Right lung (tissue), 5 donors: ENCODE measurements around the gene PKD1. TPM values are rescaled to one million over a fixed set of nuclear protein-coding genes. Genes with fewer than 3 reads are reported as not detected.
A peak's percentile ranks its signal among the peaks of the same experiment; 100 is the strongest.

Source experiments
- DNase-seq, 2 donors: peaks; one replicate each; pipeline ENCODE4 v3.0.0-alpha.2; 2013
- polyA plus RNA-seq, 5 donors: library from polyadenylated mRNA; unstranded; fragments of 120-200 nt; gene quantifications; one replicate each; pipeline versions ENCODE4 v1.2.1 to v1.2.3, GENCODE V29; 2013; ENCODE audit warnings: inconsistent platforms in 1 of 5, low replicate concordance in 1 of 5; ENCODE audit not compliant: insufficient read length in 5 of 5, insufficient read depth in 1 of 5

The PKD1 gene
- polyA plus RNA-seq, 5 donors: 66.7 to 168 (median 123) TPM

DNA sequence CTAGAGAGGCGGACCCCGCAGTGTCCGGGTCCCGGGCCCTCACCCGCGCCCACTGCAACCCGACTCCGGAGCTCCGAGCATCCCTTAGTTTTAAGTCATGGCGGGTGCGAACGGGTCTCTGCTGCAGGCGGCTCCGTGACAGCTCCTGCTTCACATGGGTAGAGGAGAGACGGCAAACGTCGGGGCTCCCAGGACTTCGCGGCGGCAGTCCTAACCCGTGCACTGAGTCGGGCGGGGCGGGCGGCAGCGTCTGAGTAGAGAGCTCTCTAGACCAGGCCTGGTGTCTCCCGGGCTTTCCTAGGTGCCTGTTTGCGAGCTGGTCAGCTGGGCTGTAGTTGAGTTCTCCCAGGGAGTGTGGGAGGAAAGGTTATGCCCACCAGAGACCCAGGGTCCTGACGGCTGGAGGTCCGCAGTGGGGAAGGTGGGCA lies 87.6 kb downstream of the PKD1 start:
- DNase-seq: no peak

DNA sequence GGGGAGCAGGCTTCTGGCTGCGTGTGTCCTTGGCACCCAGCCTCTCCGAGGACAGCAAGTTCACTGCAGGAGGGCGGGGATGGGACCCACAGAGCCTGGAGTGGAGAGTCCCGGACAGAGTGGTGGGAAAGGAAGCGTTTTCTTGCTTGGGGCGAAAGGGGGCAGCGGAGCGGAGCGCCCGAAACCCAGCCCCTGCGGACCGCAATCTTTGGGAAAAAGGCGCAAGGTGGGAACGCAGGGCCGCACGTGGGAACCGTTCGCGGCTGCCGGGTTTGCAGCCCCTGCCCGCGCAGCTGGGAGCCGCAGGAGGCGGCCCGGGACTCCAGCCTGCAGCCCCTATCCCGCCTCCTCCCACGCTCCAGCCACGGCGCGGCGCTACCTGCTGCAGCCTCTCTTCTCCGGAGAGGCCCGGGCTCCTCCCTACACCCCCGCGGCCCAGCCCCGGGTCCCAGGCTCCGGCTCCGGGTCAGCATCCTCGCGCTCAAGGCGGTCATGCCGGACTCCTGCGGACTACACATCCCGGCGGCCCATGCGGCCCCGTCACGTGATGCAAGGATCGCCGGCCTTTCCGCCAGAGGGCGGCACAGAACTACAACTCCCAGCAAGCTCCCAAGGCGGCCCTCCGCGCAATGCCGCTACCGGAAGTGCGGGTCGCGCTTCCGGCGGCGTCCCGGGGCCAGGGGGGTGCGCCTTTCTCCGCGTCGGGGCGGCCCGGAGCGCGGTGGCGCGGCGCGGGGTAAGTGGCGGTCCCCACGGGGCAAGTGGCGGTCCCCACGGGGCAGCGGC lies 88.2 kb downstream of the PKD1 start, which contains the start of the genes NTHL1 and TSC2:
Gene NTHL1, minus strand, starts transcription at position 505 of the 786 bp plus-strand sequence. Its CDS starts 11 bp downstream, at position 494.
Gene TSC2, plus strand, starts transcription at position 656 of the 786 bp plus-strand sequence. CDS start 631 bp downstream, outside the sequence.
- DNase-seq: peak; percentile 95

DNA sequence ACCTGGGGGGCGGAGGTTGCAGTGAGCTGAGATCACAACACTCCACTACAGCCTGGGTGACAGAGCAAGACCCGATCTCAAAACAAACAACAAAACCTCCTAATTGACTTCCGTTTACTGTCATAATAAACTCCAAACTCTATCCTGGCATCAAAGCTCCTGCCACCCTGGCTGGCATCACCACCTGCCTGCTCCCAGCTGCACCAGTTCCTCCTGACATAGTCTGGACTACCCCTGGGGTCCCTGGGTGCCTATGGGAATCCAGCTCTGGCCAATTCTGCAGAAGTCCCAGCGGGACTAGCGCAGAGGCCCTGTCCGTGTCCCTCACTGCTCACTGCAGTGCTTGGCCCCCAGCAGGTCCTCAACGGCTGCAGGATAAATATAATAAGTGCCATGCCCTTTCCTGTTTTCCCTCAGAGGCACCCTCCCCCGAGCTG lies 88.8 kb downstream of the PKD1 start:
- DNase-seq: no peak

DNA sequence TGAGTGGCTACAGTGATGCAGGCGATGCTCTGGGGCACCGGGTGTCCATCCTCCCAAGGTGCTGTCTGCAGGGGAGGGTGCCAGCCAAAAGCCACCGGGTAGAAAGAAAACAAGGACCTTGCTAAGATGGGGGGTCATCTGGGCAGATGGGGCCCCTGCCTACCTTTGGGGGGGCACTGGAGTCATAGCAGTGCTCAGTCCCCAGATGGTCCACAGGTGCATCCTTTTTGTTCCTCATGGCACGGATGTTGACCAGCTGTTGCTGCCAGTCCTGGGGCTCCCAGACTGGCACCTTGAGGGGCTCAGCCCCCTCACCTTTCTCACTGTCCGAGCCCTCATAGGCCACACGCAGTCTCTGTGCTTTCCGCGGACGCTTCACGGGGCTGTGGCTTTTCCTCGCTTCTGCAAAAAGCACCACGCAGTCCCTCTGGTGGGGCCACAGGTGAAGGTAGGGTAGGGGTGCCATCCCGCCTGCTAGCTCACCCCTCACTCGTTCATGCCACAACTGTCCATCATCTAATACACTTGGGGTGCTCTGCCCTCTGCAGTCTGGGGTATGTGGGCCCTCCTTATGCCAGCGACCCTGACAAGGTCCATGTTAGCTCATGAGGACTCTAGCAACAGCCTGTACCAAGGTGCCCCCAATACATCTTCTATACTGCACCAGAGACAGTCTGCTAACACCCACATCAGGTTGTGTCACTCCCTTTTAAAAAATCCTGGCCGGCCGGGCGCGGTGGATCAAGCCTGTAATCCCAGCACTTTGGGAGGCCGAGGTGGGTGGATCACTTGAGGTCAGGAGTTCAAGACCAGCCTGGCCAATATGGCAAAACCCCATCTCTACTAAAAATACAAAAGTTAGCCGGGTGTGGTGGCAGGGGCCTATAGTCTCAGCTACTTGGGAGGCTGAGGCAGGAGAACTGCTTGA lies 89.5 kb downstream of the PKD1 start:
- DNase-seq: no peak

DNA sequence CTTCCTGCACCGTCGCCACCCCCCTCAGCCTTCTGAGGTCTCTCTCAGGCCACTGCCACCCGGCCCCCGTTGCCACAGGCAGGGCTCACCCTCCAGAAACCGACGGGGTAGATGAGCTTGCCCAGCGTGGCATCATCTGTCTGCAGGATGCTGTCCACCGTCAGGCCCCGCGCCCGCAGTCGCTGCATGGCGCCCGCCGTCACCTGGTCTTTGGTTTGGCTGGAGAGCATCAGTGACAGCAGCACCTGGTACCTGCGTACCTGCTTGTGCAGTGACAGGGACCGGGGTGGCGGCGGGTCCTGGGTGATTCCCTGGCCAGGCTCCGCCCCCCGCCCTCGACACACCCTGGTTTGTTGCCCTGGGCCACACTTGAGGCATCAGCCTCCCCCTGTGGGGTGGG lies 91.2 kb downstream of the PKD1 start:
- no peak for DNase-seq

DNA sequence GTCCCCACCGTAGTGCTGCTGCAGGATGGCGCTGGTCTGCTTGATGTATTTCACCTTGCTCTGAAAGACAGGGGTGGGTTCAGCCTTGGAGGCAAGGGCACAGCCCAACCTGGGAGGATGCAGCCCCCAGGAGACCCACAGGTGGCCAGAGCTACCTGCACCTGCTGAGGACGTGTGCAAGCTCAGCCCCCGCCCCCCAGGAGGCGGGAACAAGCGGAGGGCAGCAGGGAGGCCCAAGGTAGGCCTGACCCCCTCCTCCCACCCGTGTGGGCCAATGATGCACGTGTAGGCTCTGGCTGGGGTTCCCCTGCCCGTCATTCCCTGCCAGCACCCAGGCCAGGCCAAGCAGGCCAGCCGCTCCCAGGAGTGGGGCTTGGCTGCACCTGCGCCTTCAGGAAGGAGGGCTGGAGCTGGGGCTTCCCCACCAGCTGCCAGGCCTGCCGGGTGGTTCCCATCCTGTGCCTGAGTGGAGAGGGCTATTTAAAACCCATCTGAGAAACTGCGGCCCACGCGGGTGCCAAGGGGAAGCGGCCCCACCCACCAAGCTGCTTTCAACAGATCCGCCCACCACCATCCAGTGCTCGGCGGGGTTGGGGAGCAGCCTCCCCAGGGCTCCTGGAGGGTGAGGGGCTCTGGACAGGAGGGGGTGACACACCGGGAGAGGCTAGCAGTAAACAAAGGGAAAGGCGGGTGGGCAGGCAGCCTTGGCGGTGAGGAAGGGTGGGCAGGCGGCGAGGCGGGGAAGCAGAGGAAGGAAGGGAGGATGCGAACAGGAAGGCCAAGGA lies 91.8 kb downstream of the PKD1 start:
- no peak for DNase-seq

DNA sequence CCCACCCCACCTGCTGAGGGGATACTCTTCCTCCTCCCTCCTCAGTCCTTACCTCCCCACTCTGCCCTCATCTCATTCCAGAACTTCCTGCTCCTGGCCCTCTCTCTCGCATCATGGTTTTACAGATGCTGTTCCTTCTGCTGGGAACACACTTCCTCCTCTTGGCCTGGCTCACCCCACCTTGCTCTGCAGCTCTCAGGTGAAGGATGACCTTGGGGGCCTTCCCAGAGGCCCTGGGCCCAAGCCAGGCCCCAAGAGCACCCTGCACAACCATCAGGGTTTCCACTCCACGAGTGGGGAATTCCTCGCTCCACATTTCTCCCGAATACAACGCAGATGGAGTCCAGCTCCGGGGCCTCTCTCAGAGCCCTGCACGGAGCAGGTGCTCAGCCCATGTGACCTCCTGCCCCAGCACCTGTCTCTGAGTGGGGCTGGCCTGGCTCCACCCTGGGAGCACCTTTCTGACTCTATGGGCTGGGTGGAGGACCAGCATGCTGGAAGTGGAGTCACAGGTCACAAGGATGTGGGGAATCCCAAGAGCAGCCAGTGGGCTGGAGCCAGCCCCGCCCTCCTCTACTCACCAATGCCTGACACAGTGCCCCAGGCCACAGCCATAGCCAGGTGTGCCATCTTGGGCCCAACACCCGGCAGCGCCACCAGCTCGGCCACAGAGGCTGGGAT lies 92.6 kb downstream of the PKD1 start:
- no peak for DNase-seq

DNA sequence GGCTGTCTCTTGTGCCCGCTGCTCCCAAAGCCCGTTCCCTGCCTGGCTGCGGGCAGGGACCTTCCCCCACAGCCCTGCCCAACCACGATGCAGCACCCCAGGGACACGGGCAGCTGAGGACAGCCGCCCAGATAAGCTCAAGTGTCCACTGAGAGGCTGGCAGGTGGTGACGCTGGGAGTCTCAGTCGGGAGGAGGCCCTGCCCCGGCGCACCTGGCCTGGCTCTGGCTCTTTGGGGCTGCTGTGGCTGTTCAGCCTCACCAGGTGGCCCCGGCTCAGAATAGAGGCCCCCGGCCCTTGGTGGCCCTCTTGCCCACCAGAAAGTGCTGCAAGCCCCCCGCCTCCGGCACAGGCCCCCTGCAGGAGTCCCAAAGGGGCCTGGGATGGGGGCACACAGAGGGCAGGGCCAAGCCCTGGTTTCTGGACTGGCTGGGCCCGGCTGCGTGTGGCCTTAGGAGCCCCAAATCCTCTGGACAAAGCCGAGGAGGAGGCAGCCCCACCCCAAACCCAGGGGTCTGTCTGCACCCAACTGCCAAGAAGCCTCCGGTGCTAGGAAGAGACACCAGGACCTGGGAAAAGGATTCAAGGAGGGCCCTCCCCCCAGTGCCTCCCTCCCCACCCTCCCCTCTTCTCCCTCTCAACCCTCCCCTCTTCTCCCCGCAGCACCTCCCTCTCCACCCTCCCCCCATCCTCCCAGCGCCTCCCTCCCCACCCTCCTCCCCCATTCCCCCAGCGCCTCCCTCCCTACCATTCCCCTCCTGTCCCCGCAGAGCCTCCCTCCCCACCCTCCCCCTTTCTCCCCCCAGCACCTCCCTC lies 93.3 kb downstream of the PKD1 start:
- DNase-seq: no peak

DNA sequence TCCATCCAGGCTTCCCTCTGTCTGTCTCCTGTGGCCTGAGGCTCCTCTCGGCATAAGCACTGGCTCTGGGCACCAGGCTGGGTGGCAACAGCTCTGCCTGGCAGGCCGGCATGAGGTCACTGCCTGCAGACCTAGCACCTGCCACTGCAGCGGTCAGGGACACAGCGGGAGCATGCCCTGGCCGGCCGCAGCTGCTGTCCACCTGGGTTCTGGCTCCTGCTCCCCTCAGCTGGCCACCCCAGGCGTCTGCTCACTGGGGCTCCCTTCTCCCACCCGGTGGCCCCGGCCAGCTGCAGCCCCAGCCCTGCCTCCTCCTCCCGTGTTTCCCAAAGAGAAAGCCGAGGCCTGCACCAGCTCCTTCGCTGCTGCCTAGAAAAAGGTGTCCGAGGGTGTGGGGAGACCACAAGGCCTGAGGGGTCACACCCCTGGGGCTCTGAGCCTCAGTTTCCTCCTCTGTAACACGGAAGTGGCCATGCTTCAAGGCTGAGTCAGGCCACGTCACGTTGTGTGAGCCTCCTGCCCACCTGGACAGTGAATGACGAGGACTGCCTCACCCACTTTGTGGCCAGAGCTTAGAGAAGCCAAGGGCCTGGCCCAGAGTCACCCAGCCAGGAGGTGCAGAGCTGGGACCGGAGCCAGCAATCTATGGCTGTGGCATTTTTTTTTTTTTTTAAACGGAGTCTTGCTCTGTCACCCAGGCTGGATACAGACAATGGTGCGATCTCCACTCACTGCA lies 94.7 kb downstream of the PKD1 start:
- DNase-seq: no peak

DNA sequence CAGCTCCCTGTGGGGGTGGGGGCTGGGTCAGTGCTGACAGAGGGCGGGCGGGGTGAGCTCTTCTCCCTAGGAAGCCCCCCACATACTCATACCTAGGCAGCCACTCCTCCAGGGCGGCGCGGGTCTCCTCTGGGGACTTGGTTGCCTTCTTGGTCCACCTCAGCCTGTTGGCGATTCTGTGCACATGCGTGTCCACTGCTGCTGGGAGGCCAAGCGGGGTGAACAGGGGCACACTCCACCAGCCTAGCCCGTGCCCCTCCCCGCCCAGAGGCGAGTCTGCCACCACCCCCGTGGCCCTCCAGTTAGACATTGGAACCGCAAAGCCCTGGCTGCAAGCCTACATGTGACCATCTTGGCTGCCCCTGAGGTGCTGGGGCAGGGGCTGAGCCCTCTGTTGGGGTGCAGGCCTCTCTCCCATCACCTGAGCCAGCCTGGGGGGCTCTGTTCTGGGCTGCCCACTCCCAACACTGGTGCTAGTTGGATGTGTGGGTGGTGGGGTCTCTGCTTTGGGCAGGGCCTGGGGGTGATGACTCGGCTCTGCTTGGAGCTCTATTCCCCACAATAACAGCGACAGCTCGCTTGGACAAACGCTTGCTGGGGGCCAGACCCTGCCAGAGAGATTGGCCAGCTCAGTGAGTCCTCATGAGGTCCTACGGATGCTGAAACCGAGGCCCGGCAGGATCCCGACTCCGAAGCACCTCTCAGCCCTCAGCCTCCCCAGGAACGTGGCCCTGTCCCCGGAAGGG lies 95.5 kb downstream of the PKD1 start:
- no peak for DNase-seq

DNA sequence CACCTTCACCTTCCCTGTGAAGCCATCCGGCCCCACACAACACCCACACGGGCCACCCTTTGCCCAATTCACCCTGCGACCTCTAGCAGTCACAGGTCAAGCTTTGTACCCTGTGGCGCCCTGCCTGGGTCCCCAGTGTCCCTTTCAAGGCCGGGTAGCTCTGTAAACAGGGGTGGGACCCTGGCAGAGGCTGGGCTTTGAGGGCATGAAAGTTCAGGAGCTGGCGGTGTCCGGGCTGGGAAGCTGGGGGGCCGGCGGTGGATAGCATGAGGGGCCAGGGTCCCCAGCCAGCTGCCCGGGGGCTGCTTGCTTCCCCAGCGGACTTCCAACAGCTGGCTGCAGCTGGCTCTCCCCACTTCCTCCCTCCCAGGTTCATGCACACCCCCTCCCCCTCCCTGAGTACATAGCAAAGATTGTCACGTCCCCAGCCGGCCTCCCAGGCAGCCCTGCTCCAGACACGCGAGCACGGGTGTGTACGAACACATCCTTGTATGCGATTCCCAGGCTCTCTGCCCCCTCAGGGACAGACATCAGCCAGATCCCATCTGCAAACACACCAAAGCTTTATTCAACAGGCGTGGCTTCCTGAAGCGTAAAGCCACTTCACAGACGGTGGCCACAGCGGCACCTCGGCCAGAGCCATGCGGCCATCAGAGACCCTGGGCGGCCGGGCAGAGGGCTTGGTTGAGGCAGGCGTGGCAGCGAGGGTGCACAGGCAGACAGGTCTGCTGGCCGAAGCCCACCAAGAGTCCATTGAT lies 96.2 kb downstream of the PKD1 start:
- peak; percentile 98 for DNase-seq

Other genes with a start within 250 kb of the PKD1 start
- under 1 TPM; 0.09 to 0.40 (median 0.18) TPM for gene HS3ST6, start 217.5 kb downstream of the PKD1 start, polyA plus RNA-seq
- 10 to 100 TPM; 11.8 to 22.8 (median 14.9) TPM for gene MSRB1, start 192.7 kb downstream of the PKD1 start, polyA plus RNA-seq
- 1 to 10 TPM in 1 of 5 donors, under 1 TPM in 4; 0.05 to 2.0 (median 0.18) TPM for gene RPL3L, start 181.2 kb downstream of the PKD1 start, polyA plus RNA-seq
- gene NDUFB10, start 176.4 kb downstream of the PKD1 start, polyA plus RNA-seq: 100 to 1,000 TPM in 1 of 5 donors, 10 to 100 TPM in 4; 78.0 to 123 (median 87.7) TPM
- gene RPS2, start 171.1 kb downstream of the PKD1 start, polyA plus RNA-seq: 1,000 to 10,000 TPM; 2,201 to 2,837 (median 2,396) TPM
- under 1 TPM in 1 of 5 donors, not detected in 4; 0.13 TPM for gene RNF151, start 169.0 kb downstream of the PKD1 start, polyA plus RNA-seq
- 10 to 100 TPM; 22.8 to 42.3 (median 28.9) TPM for gene TBL3, start 163.8 kb downstream of the PKD1 start, polyA plus RNA-seq
- under 1 TPM in 4 of 5 donors, not detected in 1; 0.18 to 0.57 (median 0.39) TPM for gene NOXO1, start 154.4 kb downstream of the PKD1 start, polyA plus RNA-seq
- 10 to 100 TPM; 17.0 to 28.1 (median 21.1) TPM for gene GFER, start 151.7 kb downstream of the PKD1 start, polyA plus RNA-seq
- under 1 TPM; 0.46 to 0.80 (median 0.65) TPM for gene SYNGR3, start 145.9 kb downstream of the PKD1 start, polyA plus RNA-seq
- 10 to 100 TPM; 11.9 to 32.1 (median 19.9) TPM for gene ZNF598, start 126.1 kb downstream of the PKD1 start, polyA plus RNA-seq
- gene NPW, start 116.1 kb downstream of the PKD1 start, polyA plus RNA-seq: 1 to 10 TPM; 1.1 to 7.9 (median 2.3) TPM
- 100 to 1,000 TPM in 2 of 5 donors, 10 to 100 TPM in 3; 63.1 to 196 (median 91.8) TPM for gene NHERF2, start 109.0 kb downstream of the PKD1 start, polyA plus RNA-seq
- gene NTHL1, start 88.1 kb downstream of the PKD1 start, polyA plus RNA-seq: 10 to 100 TPM; 21.0 to 41.2 (median 26.9) TPM
- gene TSC2, start 87.9 kb downstream of the PKD1 start, polyA plus RNA-seq: 100 to 1,000 TPM; 100 to 149 (median 120) TPM
- gene RAB26, start 12.7 kb upstream of the PKD1 start, polyA plus RNA-seq: 1 to 10 TPM; 1.0 to 1.8 (median 1.5) TPM
- gene TRAF7, start 19.9 kb upstream of the PKD1 start, polyA plus RNA-seq: 10 to 100 TPM; 41.0 to 62.8 (median 45.7) TPM
- gene CASKIN1, start 60.7 kb upstream of the PKD1 start, polyA plus RNA-seq: under 1 TPM; 0.16 to 0.85 (median 0.50) TPM
- 10 to 100 TPM; 32.3 to 48.6 (median 33.9) TPM for gene MLST8, start 69.6 kb upstream of the PKD1 start, polyA plus RNA-seq
- gene BRICD5, start 75.0 kb upstream of the PKD1 start, polyA plus RNA-seq: 1 to 10 TPM; 2.6 to 9.0 (median 5.8) TPM
- gene PGP, start 78.9 kb upstream of the PKD1 start, polyA plus RNA-seq: 10 to 100 TPM in 1 of 5 donors, 1 to 10 TPM in 4; 7.2 to 13.3 (median 9.1) TPM
- 10 to 100 TPM in 4 of 5 donors, 1 to 10 TPM in 1; 9.7 to 24.6 (median 15.3) TPM for gene E4F1, start 87.7 kb upstream of the PKD1 start, polyA plus RNA-seq
- gene DNASE1L2, start 100.5 kb upstream of the PKD1 start, polyA plus RNA-seq: 1 to 10 TPM in 1 of 5 donors, under 1 TPM in 4; 0.60 to 1.2 (median 0.77) TPM
- 10 to 100 TPM; 37.2 to 76.1 (median 44.8) TPM for gene ECI1, start 115.7 kb upstream of the PKD1 start, polyA plus RNA-seq
- 100 to 1,000 TPM; 158 to 210 (median 178) TPM for gene RNPS1, start 132.2 kb upstream of the PKD1 start, polyA plus RNA-seq
- 10 to 100 TPM in 2 of 5 donors, 1 to 10 TPM in 3; 6.8 to 16.1 (median 7.3) TPM for gene ABCA3, start 204.8 kb upstream of the PKD1 start, polyA plus RNA-seq